Gastrocnemius medialis (tissue), 4 donors: ENCODE measurements around the gene PRRT4.

Source experiments
- CTCF ChIP-seq, 5 experiments: fragments of 450-650 bp in 3 of 5; fragments of 200-600 bp in 2 of 5; sonication (generic) in 2 of 5; IDR thresholded peaks in 4 of 5; conservative IDR thresholded peaks in 1 of 5; 1 replicate in 4 of 5; 2 replicates in 1 of 5; pipeline ENCODE4 v1.5.1; 2016 to 2019; ENCODE audit warnings: antibody characterized with exemption in 5 of 5, mild to moderate bottlenecking in 3 of 5, moderate library complexity in 3 of 5
- POLR2A ChIP-seq, 2 donors: fragments of 450-650 bp; IDR thresholded peaks; one replicate each; pipeline ENCODE4 v1.6.1; 2017; ENCODE audit warnings: antibody characterized with exemption in 2 of 2, mild to moderate bottlenecking in 2 of 2, moderate library complexity in 2 of 2

GRCh38 chr7:128379900-128380479 is 18.5 kb upstream of the PRRT4 start:
- TF ChIP-seq CTCF (IDR thresholded peaks at IDR 0.05 in 4 of 5, conservative IDR thresholded peaks at IDR 0.05 in 1 of 5), result no peak
- TF ChIP-seq POLR2A (IDR thresholded peaks at IDR 0.05), result no peak
